CD4-positive, CD25-positive, alpha-beta regulatory T cell (primary cell): ENCODE measurements around the gene NR2C1. TPM values are rescaled to one million over a fixed set of nuclear protein-coding genes. Genes with fewer than 3 reads are reported as not detected.
"Not testable (repeated sequence)": the region's sequence is repeated elsewhere in the genome, so short reads cannot be mapped to it uniquely, and the experiment has no call there.

ENCODE experiments used
- ATAC-seq, 2 donors: fragments of 150-1000 bp; cut with Tn5 transposase; one replicate each; pipeline ENCODE4 v1.10.0; 2021; ENCODE audit warnings: low read depth in 2 of 2, moderate number of reproducible peaks in 2 of 2, moderate library complexity in 1 of 2
- DNase-seq, 3 donors: peaks; one replicate each; pipeline versions ENCODE4 v3.0.0 to v3.0.0-alpha.2; 2012 to 2022; ENCODE audit warnings: mixed read lengths in 1 of 3
- H3K27ac ChIP-seq: one replicate; pipeline ENCODE4 v1.7.0; 2013; ENCODE audit warnings: mild to moderate bottlenecking, low read length; ENCODE audit not compliant: insufficient read depth, poor library complexity, severe bottlenecking
- H3K27me3 ChIP-seq: one replicate; pipeline ENCODE4 v1.7.0; 2013; ENCODE audit warnings: low read length; ENCODE audit not compliant: control insufficient read depth, insufficient read depth
- H3K36me3 ChIP-seq: one replicate; pipeline ENCODE4 v1.7.0; 2013; ENCODE audit warnings: mild to moderate bottlenecking, low read length, moderate library complexity; ENCODE audit not compliant: control insufficient read depth, insufficient read depth
- H3K4me1 ChIP-seq: 2 replicates; pipeline ENCODE4 v1.7.0; 2013; ENCODE audit warnings: mild to moderate bottlenecking, low read length; ENCODE audit not compliant: insufficient read depth, control insufficient read depth, poor library complexity, severe bottlenecking
- H3K4me3 ChIP-seq: one replicate; pipeline ENCODE4 v1.7.0; 2013; ENCODE audit warnings: low read depth, mild to moderate bottlenecking, low read length, moderate library complexity
- H3K9me3 ChIP-seq, 2 experiments: 1 replicate in 1 of 2; 2 replicates in 1 of 2; pipeline ENCODE4 v1.7.0; 2013; ENCODE audit warnings: low read length in 2 of 2, mild to moderate bottlenecking in 1 of 2, moderate library complexity in 1 of 2; ENCODE audit not compliant: control insufficient read depth in 2 of 2
- H3K27ac Mint-ChIP-seq, 3 donors: one replicate each; pipeline ENCODE4 v1.8.0; 2020 to 2022; ENCODE audit warnings: mild to moderate bottlenecking in 3 of 3, mixed read lengths in 3 of 3, moderate library complexity in 2 of 3
- H3K27me3 Mint-ChIP-seq: one replicate; pipeline ENCODE4 v1.8.0; 2022; ENCODE audit warnings: mild to moderate bottlenecking, mixed read lengths
- H3K36me3 Mint-ChIP-seq: one replicate; pipeline ENCODE4 v1.8.0; 2020; ENCODE audit warnings: mixed read lengths
- H3K4me1 Mint-ChIP-seq, 4 donors: one replicate each; pipeline ENCODE4 v1.8.0; 2020 to 2022; ENCODE audit warnings: mixed read lengths in 4 of 4, mild to moderate bottlenecking in 1 of 4
- H3K4me3 Mint-ChIP-seq, 4 donors: one replicate each; pipeline ENCODE4 v1.8.0; 2020 to 2022; ENCODE audit warnings: mild to moderate bottlenecking in 4 of 4, mixed read lengths in 4 of 4, moderate library complexity in 3 of 4
- H3K9me3 Mint-ChIP-seq, 7 donors: one replicate each; pipeline ENCODE4 v1.8.0; 2020 to 2022; ENCODE audit warnings: mixed read lengths in 7 of 7, mild to moderate bottlenecking in 3 of 7, moderate library complexity in 2 of 7
- polyA plus RNA-seq, 4 donors: library from polyadenylated mRNA; unstranded; fragments of 300-500 nt; fragmentation: Illumina TruSeq; gene quantifications; one replicate each; pipeline ENCODE4 v1.2.3, GENCODE V29; 2021
- total RNA-seq: library from RNA; stranded (reverse); gene quantifications from one replicate; pipeline ENCODE4 v1.2.3, GENCODE V29; 2022

The NR2C1 gene
- total and polyA plus RNA-seq, 5 donors from 2014 or later, result 6.1 to 58.3 (median 9.7) TPM

- ATAC-seq, result no peak
Measured at GRCh38 chr12:95002754-95003153, 70.7 kb downstream of the NR2C1 start.

GRCh38 chr12:94998326-94998725 is 75.1 kb downstream of the NR2C1 start:
- no peak overlapping the region for H3K27ac ChIP-seq
- H3K4me1 ChIP-seq, result peaks cover 31% of the 10 kb centered on the region
- peak overlapping the region in 2 of 4 donors; percentile 56 to 63 for H3K4me3 Mint-ChIP-seq
- H3K27ac Mint-ChIP-seq, result no peak overlapping the region
- no peaks in the 10 kb centered on the region for H3K9me3 Mint-ChIP-seq
- no peaks in the 10 kb centered on the region for H3K27me3 Mint-ChIP-seq
- peaks cover 24% of the 10 kb centered on the region for H3K36me3 ChIP-seq
- ATAC-seq (no peak), DNase-seq (no peak)
- H3K4me3 ChIP-seq, result peak overlapping the region; percentile 17
- peaks cover 11 to 53% (median 41%) of the 10 kb centered on the region in 4 donors for H3K4me1 Mint-ChIP-seq
- H3K36me3 Mint-ChIP-seq, result peaks cover 26% of the 10 kb centered on the region
- H3K9me3 ChIP-seq, result no peaks in the 10 kb centered on the region
- no peaks in the 10 kb centered on the region for H3K27me3 ChIP-seq

More at GRCh38 chr12:95002754-95003153, 70.7 kb downstream of the NR2C1 start:
- DNase-seq, result peak in 1 of 3 donors; percentile 34
- Mint-ChIP-seq H3K36me3 (peaks cover 32% of the 10 kb centered on the region), H3K4me3 (peak overlapping the region; percentile 88 to 94 (median 93)), H3K27ac (peak overlapping the region; percentile 61 to 96 (median 94)), H3K4me1 (peaks cover 20 to 75% (median 51%) of the 10 kb centered on the region in 4 donors), H3K27me3 (no peaks in the 10 kb centered on the region), H3K9me3 (peaks cover 0 to 13% (median 7%) of the 10 kb centered on the region in 7 donors)
- Histone ChIP-seq H3K4me3 (peak overlapping the region; percentile 99), H3K9me3 (peaks cover 14 to 20% of the 10 kb centered on the region in 2 experiments), H3K27me3 (no peaks in the 10 kb centered on the region), H3K36me3 (peaks cover 6% of the 10 kb centered on the region), H3K27ac (peak overlapping the region; percentile 77), H3K4me1 (peaks cover 35% of the 10 kb centered on the region)

GRCh38 chr12:94997726-94998125 is 75.7 kb downstream of the NR2C1 start:
- no peaks in the 10 kb centered on the region for H3K9me3 ChIP-seq
- H3K27ac ChIP-seq, result no peak overlapping the region
- Mint-ChIP-seq H3K4me3 (no peak overlapping the region), H3K36me3 (peaks cover 26% of the 10 kb centered on the region), H3K27ac (no peak overlapping the region), H3K9me3 (no peaks in the 10 kb centered on the region), H3K27me3 (no peaks in the 10 kb centered on the region), H3K4me1 (peaks cover 11 to 47% (median 39%) of the 10 kb centered on the region in 4 donors)
- no peak overlapping the region for H3K4me3 ChIP-seq
- no peaks in the 10 kb centered on the region for H3K27me3 ChIP-seq
- H3K4me1 ChIP-seq, result peaks cover 27% of the 10 kb centered on the region
- peaks cover 28% of the 10 kb centered on the region for H3K36me3 ChIP-seq
- ATAC-seq (no peak), DNase-seq (no peak)

GRCh38 chr12:94997061-94997460 is 76.4 kb downstream of the NR2C1 start:
- H3K27me3 Mint-ChIP-seq, result no peaks in the 10 kb centered on the region
- no peaks in the 10 kb centered on the region for H3K9me3 ChIP-seq
- no peaks in the 10 kb centered on the region for H3K9me3 Mint-ChIP-seq
- no peak for ATAC-seq
- peaks cover 30% of the 10 kb centered on the region for H3K36me3 Mint-ChIP-seq
- H3K36me3 ChIP-seq, result peaks cover 34% of the 10 kb centered on the region
- H3K27ac ChIP-seq, result no peak overlapping the region
- no peaks in the 10 kb centered on the region for H3K27me3 ChIP-seq
- H3K4me1 Mint-ChIP-seq, result peaks cover 11 to 48% (median 36%) of the 10 kb centered on the region in 4 donors
- peaks cover 22% of the 10 kb centered on the region for H3K4me1 ChIP-seq
- no peak for DNase-seq
- no peak overlapping the region for H3K4me3 ChIP-seq
- H3K27ac Mint-ChIP-seq, result peak overlapping the region in 1 of 3 donors; percentile 60
- H3K4me3 Mint-ChIP-seq, result no peak overlapping the region

GRCh38 chr12:94994312-94994711 is 79.1 kb downstream of the NR2C1 start:
- Mint-ChIP-seq H3K9me3 (no peaks in the 10 kb centered on the region), H3K36me3 (peaks cover 32% of the 10 kb centered on the region), H3K4me3 (no peak overlapping the region), H3K27ac (no peak overlapping the region), H3K4me1 (peaks cover 17 to 41% (median 30%) of the 10 kb centered on the region in 4 donors), H3K27me3 (no peaks in the 10 kb centered on the region)
- Histone ChIP-seq H3K9me3 (no peaks in the 10 kb centered on the region), H3K27ac (no peak overlapping the region), H3K4me1 (peaks cover 6% of the 10 kb centered on the region), H3K36me3 (peaks cover 36% of the 10 kb centered on the region), H3K27me3 (no peaks in the 10 kb centered on the region), H3K4me3 (no peak overlapping the region)
- DNase-seq, result no peak
- no peak for ATAC-seq

- H3K4me3 Mint-ChIP-seq, H3K9me3 ChIP-seq, H3K27ac Mint-ChIP-seq, H3K27ac ChIP-seq, ATAC-seq, H3K4me3 ChIP-seq, H3K27me3 ChIP-seq, H3K9me3 Mint-ChIP-seq, DNase-seq, H3K27me3 Mint-ChIP-seq, H3K4me1 ChIP-seq: not testable (repeated sequence)
- peaks cover 31% of the 10 kb centered on the region for H3K36me3 Mint-ChIP-seq
- peaks cover 36% of the 10 kb centered on the region for H3K36me3 ChIP-seq
- peaks cover 18 to 41% (median 30%) of the 10 kb centered on the region in 4 donors for H3K4me1 Mint-ChIP-seq
Measured at GRCh38 chr12:94993855-94994254, 79.6 kb downstream of the NR2C1 start.

- peak overlapping the region in 1 of 4 donors; percentile 17 for H3K4me3 Mint-ChIP-seq
- ATAC-seq (no peak), DNase-seq (no peak)
- Histone ChIP-seq H3K4me3 (no peak overlapping the region), H3K27ac (no peak overlapping the region), H3K9me3 (no peaks in the 10 kb centered on the region), H3K27me3 (no peaks in the 10 kb centered on the region), H3K36me3 (peaks cover 27% of the 10 kb centered on the region), H3K4me1 (peaks cover 13% of the 10 kb centered on the region)
- peak overlapping the region; percentile 79 to 84 (median 81) for H3K27ac Mint-ChIP-seq
- H3K4me1 Mint-ChIP-seq, result peaks cover 29 to 54% (median 36%) of the 10 kb centered on the region in 4 donors
- no peaks in the 10 kb centered on the region for H3K27me3 Mint-ChIP-seq
- no peaks in the 10 kb centered on the region for H3K9me3 Mint-ChIP-seq
- peaks cover 28% of the 10 kb centered on the region for H3K36me3 Mint-ChIP-seq
Measured at GRCh38 chr12:94990222-94990621, 83.2 kb downstream of the NR2C1 start.

GRCh38 chr12:94988471-94988870 is 84.9 kb downstream of the NR2C1 start:
- peaks cover 33% of the 10 kb centered on the region for H3K36me3 Mint-ChIP-seq
- peak in 1 of 3 donors; percentile 13 for DNase-seq
- peaks cover 18% of the 10 kb centered on the region for H3K36me3 ChIP-seq
- H3K27ac Mint-ChIP-seq, result peak overlapping the region; percentile 81 to 88 (median 84)
- ATAC-seq, result no peak
- H3K4me3 Mint-ChIP-seq, result peak overlapping the region in 3 of 4 donors; percentile 30 to 40 (median 36)
- H3K4me1 ChIP-seq, result peaks cover 17% of the 10 kb centered on the region
- peak overlapping the region; percentile 39 for H3K27ac ChIP-seq
- H3K4me1 Mint-ChIP-seq, result peaks cover 32 to 62% (median 40%) of the 10 kb centered on the region in 4 donors
- no peaks in the 10 kb centered on the region for H3K27me3 Mint-ChIP-seq
- no peaks in the 10 kb centered on the region for H3K9me3 ChIP-seq
- no peaks in the 10 kb centered on the region for H3K9me3 Mint-ChIP-seq
- no peak overlapping the region for H3K4me3 ChIP-seq
- no peaks in the 10 kb centered on the region for H3K27me3 ChIP-seq
